Neural progenitor cell (in vitro differentiated cells): ENCODE measurements around the gene ZBTB20. TPM values are rescaled to one million over a fixed set of nuclear protein-coding genes. Genes with fewer than 3 reads are reported as not detected.

ENCODE experiments used
- DNase-seq: peaks from one replicate; pipeline ENCODE4 v3.0.0-alpha.2; 2016; ENCODE audit warnings: low spot score
- H2AFZ ChIP-seq: fragments of 200-600 bp; sonication (generic); replicated peaks from 2 replicates; pipeline ENCODE4 v1.6.1; 2016; ENCODE audit warnings: antibody characterized with exemption
- H3F3A ChIP-seq: fragments of 200-600 bp; sonication (generic); 2 replicates; pipeline ENCODE4 v1.6.1; 2016; ENCODE audit warnings: antibody characterized with exemption, low read depth
- H3K27ac ChIP-seq: fragments of 200-600 bp; sonication (generic); 2 replicates; pipeline ENCODE4 v1.5.1; 2016; ENCODE audit warnings: mild to moderate bottlenecking
- H3K27me3 ChIP-seq: fragments of 200-600 bp; sonication (generic); 2 replicates; pipeline ENCODE4 v1.6.1; 2016; ENCODE audit warnings: mild to moderate bottlenecking, moderate library complexity
- H3K36me3 ChIP-seq: fragments of 200-600 bp; sonication (generic); 2 replicates; pipeline ENCODE4 v1.5.1; 2016
- H3K4me1 ChIP-seq: fragments of 200-600 bp; sonication (generic); 2 replicates; pipeline ENCODE4 v1.6.1; 2016; ENCODE audit warnings: mixed run types
- H3K4me2 ChIP-seq: fragments of 200-600 bp; sonication (generic); 2 replicates; pipeline ENCODE4 v1.6.1; 2016
- H3K4me3 ChIP-seq: fragments of 200-600 bp; sonication (generic); 2 replicates; pipeline ENCODE4 v1.5.1; 2016
- H3K79me2 ChIP-seq: fragments of 200-600 bp; sonication (generic); 2 replicates; pipeline ENCODE4 v1.6.1; 2016; ENCODE audit warnings: low read depth
- H3K9ac ChIP-seq: fragments of 200-600 bp; sonication (generic); 2 replicates; pipeline ENCODE4 v1.6.1; 2016
- H3K9me3 ChIP-seq: fragments of 200-600 bp; sonication (generic); 2 replicates; pipeline ENCODE4 v1.5.1; 2016; ENCODE audit warnings: low read depth
- H4K20me1 ChIP-seq: fragments of 200-600 bp; sonication (generic); 2 replicates; pipeline ENCODE4 v1.6.1; 2016; ENCODE audit warnings: low read depth
- H3K27ac Mint-ChIP-seq: 3 replicates; pipeline ENCODE4 v1.8.0; 2021; ENCODE audit warnings: mixed read lengths
- H3K27me3 Mint-ChIP-seq: 2 replicates; pipeline ENCODE4 v1.8.0; 2022; ENCODE audit warnings: low read depth, mild to moderate bottlenecking, inconsistent platforms, moderate library complexity, mixed read lengths; ENCODE audit not compliant: insufficient read depth
- H3K36me3 Mint-ChIP-seq: 3 replicates; pipeline ENCODE4 v1.8.0; 2021; ENCODE audit warnings: mixed read lengths
- H3K4me1 Mint-ChIP-seq: 3 replicates; pipeline ENCODE4 v1.8.0; 2021; ENCODE audit warnings: mixed read lengths
- H3K4me3 Mint-ChIP-seq: 3 replicates; pipeline ENCODE4 v1.8.0; 2021; ENCODE audit warnings: mild to moderate bottlenecking, moderate library complexity, mixed read lengths
- H3K9me3 Mint-ChIP-seq: 3 replicates; pipeline ENCODE4 v1.8.0; 2020; ENCODE audit warnings: mixed read lengths
- EZH2 ChIP-seq: fragments of 200-600 bp; sonication (generic); IDR thresholded peaks from 2 replicates; pipeline ENCODE4 v1.6.1; 2017; ENCODE audit warnings: antibody characterized with exemption, mild to moderate bottlenecking, moderate library complexity
- EZH2phosphoT487 ChIP-seq: fragments of 200-600 bp; sonication (generic); IDR thresholded peaks from 2 replicates; pipeline ENCODE4 v1.6.1; 2017; ENCODE audit warnings: antibody characterized with exemption
- total RNA-seq: library from RNA; depleted of rRNA; stranded (reverse); fragments of >200 nt; gene quantifications from 2 replicates; pipeline ENCODE4 v1.2.3, GENCODE V29; 2015; ENCODE audit warnings: low replicate concordance
- TF ChIP-seq, protein P1 (sequence below): fragments of 200-600 bp; sonication (generic); IDR thresholded peaks from 2 replicates; pipeline ENCODE4 v1.5.1; 2017; ENCODE audit warnings: antibody characterized with exemption, mild to moderate bottlenecking

The ZBTB20 gene
- total RNA-seq, 1 donor from 2014 or later, result 1.9 TPM

DNA sequence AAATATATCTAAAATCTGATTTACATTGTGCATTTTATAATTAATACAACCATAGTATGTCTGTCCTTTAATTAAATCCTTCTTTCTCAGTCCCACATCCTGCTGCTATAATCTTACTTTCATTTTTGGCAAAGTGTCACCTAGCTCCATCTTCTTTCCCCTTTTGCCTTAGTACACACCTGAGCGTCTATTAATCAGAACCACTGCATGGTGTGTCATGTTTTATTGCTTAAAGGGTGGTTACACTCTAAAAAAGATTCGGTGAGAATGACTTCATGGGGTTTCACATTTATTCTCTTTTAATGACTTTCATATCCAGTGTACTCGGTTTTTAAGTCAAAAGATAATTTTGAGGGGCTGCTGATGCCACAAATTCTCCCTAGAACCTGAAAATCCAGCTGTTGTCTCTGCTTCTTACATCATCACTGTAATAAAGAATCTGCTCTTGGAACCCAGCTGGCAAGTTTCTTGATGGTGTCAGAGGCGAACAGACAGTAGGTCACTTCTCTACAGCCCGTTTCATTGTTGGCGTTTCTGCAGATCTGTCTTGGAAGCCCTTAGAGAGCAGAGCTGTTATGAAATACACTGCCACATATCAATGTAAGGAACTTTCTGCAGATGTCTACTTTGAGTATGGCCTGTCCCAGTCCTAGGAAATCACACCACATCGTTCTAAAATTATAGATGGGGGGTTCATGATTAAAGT, 753.6 kb downstream of the ZBTB20 start:
- Histone ChIP-seq H3K9ac (no peak overlapping the region), H3K79me2 (no peaks in the 10 kb centered on the region), H3K27me3 (no peaks in the 10 kb centered on the region), H3K4me2 (no peak overlapping the region), H3K4me1 (no peaks in the 10 kb centered on the region), H3K27ac (no peak overlapping the region), H4K20me1 (no peaks in the 10 kb centered on the region), H3K4me3 (no peak overlapping the region), H2AFZ (no peak overlapping the region), H3F3A (no peaks in the 10 kb centered on the region), H3K9me3 (no peaks in the 10 kb centered on the region), H3K36me3 (no peaks in the 10 kb centered on the region)
- H3K9me3 Mint-ChIP-seq, result no peaks in the 10 kb centered on the region
- H3K4me1 Mint-ChIP-seq, result no peaks in the 10 kb centered on the region
- H3K27ac Mint-ChIP-seq, result no peak overlapping the region
- peaks cover 4% of the 10 kb centered on the region for H3K36me3 Mint-ChIP-seq
- DNase-seq, result no peak
- TF ChIP-seq, protein P1, sequence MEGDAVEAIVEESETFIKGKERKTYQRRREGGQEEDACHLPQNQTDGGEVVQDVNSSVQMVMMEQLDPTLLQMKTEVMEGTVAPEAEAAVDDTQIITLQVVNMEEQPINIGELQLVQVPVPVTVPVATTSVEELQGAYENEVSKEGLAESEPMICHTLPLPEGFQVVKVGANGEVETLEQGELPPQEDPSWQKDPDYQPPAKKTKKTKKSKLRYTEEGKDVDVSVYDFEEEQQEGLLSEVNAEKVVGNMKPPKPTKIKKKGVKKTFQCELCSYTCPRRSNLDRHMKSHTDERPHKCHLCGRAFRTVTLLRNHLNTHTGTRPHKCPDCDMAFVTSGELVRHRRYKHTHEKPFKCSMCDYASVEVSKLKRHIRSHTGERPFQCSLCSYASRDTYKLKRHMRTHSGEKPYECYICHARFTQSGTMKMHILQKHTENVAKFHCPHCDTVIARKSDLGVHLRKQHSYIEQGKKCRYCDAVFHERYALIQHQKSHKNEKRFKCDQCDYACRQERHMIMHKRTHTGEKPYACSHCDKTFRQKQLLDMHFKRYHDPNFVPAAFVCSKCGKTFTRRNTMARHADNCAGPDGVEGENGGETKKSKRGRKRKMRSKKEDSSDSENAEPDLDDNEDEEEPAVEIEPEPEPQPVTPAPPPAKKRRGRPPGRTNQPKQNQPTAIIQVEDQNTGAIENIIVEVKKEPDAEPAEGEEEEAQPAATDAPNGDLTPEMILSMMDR, result no peak
- H3K4me3 Mint-ChIP-seq, result no peak overlapping the region
- H3K27me3 Mint-ChIP-seq, result peaks cover 2% of the 10 kb centered on the region

DNA sequence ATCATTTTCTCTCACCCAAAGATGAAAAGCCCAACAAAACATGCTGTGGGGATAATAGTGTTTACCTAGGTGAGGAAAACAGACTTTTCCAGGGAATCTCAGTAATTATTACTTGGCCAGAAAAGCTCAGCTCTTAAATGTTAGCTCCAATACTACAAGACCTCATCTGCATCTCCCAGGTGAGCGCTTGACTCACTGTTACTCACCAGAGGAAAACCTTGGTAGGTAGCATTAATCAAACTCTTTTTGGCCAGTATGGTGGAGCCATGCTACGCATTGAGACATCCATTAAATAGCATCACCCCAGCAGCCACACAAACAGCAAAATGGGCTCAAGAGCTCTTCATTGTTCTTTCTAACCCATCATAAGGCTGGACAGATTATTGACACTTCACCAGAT, 754.3 kb downstream of the ZBTB20 start:
- no peaks in the 10 kb centered on the region for H3K79me2 ChIP-seq
- peaks cover 4% of the 10 kb centered on the region for H3K36me3 Mint-ChIP-seq
- H3K9ac ChIP-seq, result no peak overlapping the region
- no peak overlapping the region for H3K4me3 ChIP-seq
- H3K27me3 ChIP-seq, result no peaks in the 10 kb centered on the region
- no peak overlapping the region for H3K4me3 Mint-ChIP-seq
- no peak overlapping the region for H3K4me2 ChIP-seq
- H4K20me1 ChIP-seq, result no peaks in the 10 kb centered on the region
- H3K9me3 Mint-ChIP-seq, result no peaks in the 10 kb centered on the region
- no peak overlapping the region for H3K27ac Mint-ChIP-seq
- H3K36me3 ChIP-seq, result no peaks in the 10 kb centered on the region
- H2AFZ ChIP-seq, result no peak overlapping the region
- no peaks in the 10 kb centered on the region for H3K4me1 Mint-ChIP-seq
- H3F3A ChIP-seq, result no peaks in the 10 kb centered on the region
- TF ChIP-seq, protein P1, result no peak
- no peak for TF ChIP-seq EZH2
- TF ChIP-seq EZH2phosphoT487, result no peak
- H3K27me3 Mint-ChIP-seq, result peaks cover 2% of the 10 kb centered on the region
- no peaks in the 10 kb centered on the region for H3K4me1 ChIP-seq
- H3K9me3 ChIP-seq, result no peaks in the 10 kb centered on the region
- no peak overlapping the region for H3K27ac ChIP-seq
- no peak for DNase-seq

DNA sequence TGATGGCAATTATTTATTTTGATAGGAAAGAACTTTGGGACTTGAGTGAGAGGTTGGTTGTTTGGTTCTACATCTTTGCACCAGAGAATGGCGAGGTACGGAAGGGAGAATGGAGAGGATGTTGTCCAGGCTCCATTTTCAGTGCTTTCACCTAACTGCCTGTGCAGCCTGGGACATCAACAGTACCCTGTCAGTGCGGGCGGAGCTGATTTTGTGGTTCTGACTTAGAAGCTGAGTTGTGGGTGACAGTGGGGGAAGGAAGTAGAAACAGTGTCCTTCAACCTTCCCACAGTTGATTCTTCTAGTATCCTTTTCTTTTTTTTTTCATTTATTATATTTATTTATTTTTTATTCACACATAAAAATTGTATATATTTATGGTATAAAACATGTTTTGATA, 757.9 kb downstream of the ZBTB20 start:
- H3K4me1 ChIP-seq, result no peaks in the 10 kb centered on the region
- no peaks in the 10 kb centered on the region for H3K9me3 ChIP-seq
- H3K27me3 ChIP-seq, result no peaks in the 10 kb centered on the region
- no peak overlapping the region for H3K4me3 Mint-ChIP-seq
- H3K9me3 Mint-ChIP-seq, result no peaks in the 10 kb centered on the region
- no peak overlapping the region for H3K9ac ChIP-seq
- no peak overlapping the region for H3K4me3 ChIP-seq
- DNase-seq, result no peak
- no peaks in the 10 kb centered on the region for H3K79me2 ChIP-seq
- peaks cover 2% of the 10 kb centered on the region for H3K27me3 Mint-ChIP-seq
- TF ChIP-seq EZH2 (no peak), EZH2phosphoT487 (no peak)
- TF ChIP-seq, protein P1, result no peak
- H3K4me2 ChIP-seq, result no peak overlapping the region
- H3K27ac Mint-ChIP-seq, result no peak overlapping the region
- H3K36me3 ChIP-seq, result no peaks in the 10 kb centered on the region
- no peaks in the 10 kb centered on the region for H4K20me1 ChIP-seq
- peaks cover 4% of the 10 kb centered on the region for H3K4me1 Mint-ChIP-seq
- H3K36me3 Mint-ChIP-seq, result peaks cover 4% of the 10 kb centered on the region
- H2AFZ ChIP-seq, result no peak overlapping the region
- no peaks in the 10 kb centered on the region for H3F3A ChIP-seq
- H3K27ac ChIP-seq, result no peak overlapping the region
